HepG2 (cell line): ENCODE measurements around the gene KPNB1. TPM values are rescaled to one million over a fixed set of nuclear protein-coding genes. Genes with fewer than 3 reads are reported as not detected.

Source experiments
- ASH2L ChIP-seq: fragments of 300-600, 200-600 bp; sonication (generic); IDR thresholded peaks from 2 replicates; pipeline ENCODE4 v1.7.0; 2017; ENCODE audit warnings: low read depth, mild to moderate bottlenecking, moderate library complexity, mixed read lengths, low read length; ENCODE audit not compliant: insufficient read length
- ATM ChIP-seq: fragments of 450-650 bp; IDR thresholded peaks from 2 replicates; pipeline ENCODE4 v1.7.1; 2017; ENCODE audit warnings: mild to moderate bottlenecking, borderline replicate concordance
- DNMT1 ChIP-seq: sonication (generic); formaldehyde crosslinking; IDR thresholded peaks from 2 replicates; pipeline ENCODE4 v1.5.1; 2020; ENCODE audit warnings: mild to moderate bottlenecking, missing genetic modification reagents
- HNRNPL ChIP-seq: fragments of 200-400 bp; formaldehyde crosslinking; IDR thresholded peaks from 2 replicates; pipeline ENCODE4 v1.6.1; 2017; ENCODE audit warnings: mild to moderate bottlenecking, low read depth, low read length
- NFE2L2 ChIP-seq: fragments of 150-350 bp; IDR thresholded peaks from 2 replicates; pipeline ENCODE4 v1.6.1; 2014; ENCODE audit warnings: low read length
- RARA ChIP-seq: IDR thresholded peaks from 2 replicates; pipeline ENCODE4 v1.6.1; 2016; ENCODE audit warnings: missing genetic modification reagents, missing compliant biosample characterization
- RNF219 ChIP-seq: sonication (generic); formaldehyde crosslinking; IDR thresholded peaks from 2 replicates; pipeline ENCODE4 v1.5.0; 2020; ENCODE audit warnings: mild to moderate bottlenecking, missing genetic modification reagents
- XBP1 ChIP-seq: sonication (generic); formaldehyde crosslinking; IDR thresholded peaks from 2 replicates; pipeline ENCODE4 v1.5.0; 2020; ENCODE audit warnings: missing genetic modification reagents
- ZBED4 ChIP-seq: sonication (generic); formaldehyde crosslinking; IDR thresholded peaks from 2 replicates; pipeline ENCODE4 v1.4.0; 2020; ENCODE audit warnings: missing genetic modification reagents, borderline replicate concordance
- ZNF281 ChIP-seq: sonication (generic); formaldehyde crosslinking; IDR thresholded peaks from 2 replicates; pipeline ENCODE4 v1.4.0; 2020; ENCODE audit warnings: missing genetic modification reagents, borderline replicate concordance
- ZNF318 ChIP-seq: sonication (generic); formaldehyde crosslinking; IDR thresholded peaks from 2 replicates; pipeline ENCODE4 v1.4.0; 2020; ENCODE audit warnings: mild to moderate bottlenecking, missing genetic modification reagents
- ZNF441 ChIP-seq: sonication (generic); formaldehyde crosslinking; IDR thresholded peaks from 2 replicates; pipeline ENCODE4 v1.7.0; 2021; ENCODE audit warnings: missing genetic modification reagents, borderline replicate concordance
- ZSCAN21 ChIP-seq: sonication (generic); formaldehyde crosslinking; IDR thresholded peaks from 2 replicates; pipeline ENCODE4 v1.8.0; 2022; ENCODE audit warnings: mild to moderate bottlenecking, missing genetic modification reagents, moderate library complexity, borderline replicate concordance
- polyA plus RNA-seq, 8 experiments: library from polyadenylated mRNA; depleted of rRNA in 3 of 8; stranded (reverse) in 7 of 8; unstranded in 1 of 8; fragments of >200 nt; fragmentation: Illumina TruSeq in 4 of 8; extraction: Trizol in 4 of 8; gene quantifications; 2 replicates each; pipeline versions ENCODE4 v1.2.1 to v1.2.3, GENCODE V29; 2011 to 2016; ENCODE audit warnings: low read depth in 4 of 8, missing spikeins in 1 of 8, mixed read lengths in 1 of 8; ENCODE audit not compliant: insufficient read depth in 1 of 8
- total RNA-seq, 5 experiments: library from RNA; depleted of rRNA; stranded (reverse); fragments of >200 nt; fragmentation: Illumina TruSeq; extraction: Trizol; gene quantifications; 2 replicates each; pipeline ENCODE4 v1.2.3, GENCODE V29; 2016; ENCODE audit warnings: low read depth in 1 of 5

Gene KPNB1
- total and polyA plus RNA-seq, 2 of the 13 experiments (the other 11 are each of a cell fraction or from before 2014, with no cell fraction given), result 164 to 424 TPM

- TF ChIP-seq RARA, result no peak
- no peak for TF ChIP-seq ASH2L
- no peak for TF ChIP-seq ZBED4 (CRISPR knock-in tag)
- no peak for TF ChIP-seq ZSCAN21 (CRISPR knock-in tag)
- no peak for TF ChIP-seq XBP1 (CRISPR knock-in tag)
- TF ChIP-seq ZNF441 (CRISPR knock-in tag), result no peak
- TF ChIP-seq ZNF281 (CRISPR knock-in tag), result no peak
- TF ChIP-seq NFE2L2, result no peak
- no peak for TF ChIP-seq DNMT1 (CRISPR knock-in tag)
- no peak for TF ChIP-seq RNF219
- no peak for TF ChIP-seq ZNF318 (CRISPR knock-in tag)
- TF ChIP-seq ATM, result no peak
- no peak for TF ChIP-seq HNRNPL
Observed at GRCh38 chr17:47686276-47686635, 36.5 kb downstream of the KPNB1 start (continued).
